ENCODE data around the gene NMD3. TPM values are rescaled to one million over a fixed set of nuclear protein-coding genes. Genes with fewer than 3 reads are reported as not detected.
A peak's percentile ranks its signal among the peaks of the same experiment; 100 is the strongest.

NMD3 gene
- total and polyA plus RNA-seq, 2 of the 4 experiments (the other 2 are of a cell fraction) = 33.8 to 95.0 TPM

DNA sequence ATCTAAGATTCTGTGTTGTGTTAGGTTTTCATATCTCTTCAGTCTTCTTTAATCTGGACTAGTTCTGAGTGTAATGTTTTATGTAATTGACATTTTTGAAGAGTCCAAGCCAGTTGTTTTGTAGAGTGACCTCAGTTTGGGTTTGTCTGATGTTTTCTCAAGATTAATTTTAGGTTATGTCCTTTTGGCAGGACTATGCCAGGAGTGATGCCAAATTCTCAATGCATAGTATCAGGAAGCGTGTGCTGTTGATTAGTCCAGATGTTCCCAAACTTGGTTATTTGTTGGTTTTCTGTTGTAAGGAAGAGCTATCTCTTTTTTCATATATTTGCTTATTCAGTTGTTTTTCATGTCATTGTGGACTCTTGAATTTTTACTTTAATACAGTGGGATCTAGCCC lies 32.6 kb downstream of the NMD3 start:
- no TSS peak for BruUV-seq (replicated peaks)
- CTCF ChIA-PET = interaction anchor here (0.7 kb wide), 1 partner anchor 15 kb away, joined by 3 read pairs; no protein-coding TSS in a partner anchor
- no peak for DNase-seq

More for the DNA sequence above, 32.6 kb downstream of the NMD3 start:
- no peaks in the 10 kb centered on the region for H3K27me3 ChIP-seq (ENCODE audit: control insufficient read depth, insufficient read depth, low read length)
- peaks cover 4% of the 10 kb centered on the region for H3K9me1 ChIP-seq (ENCODE audit: insufficient read depth, low read length)
- no peak overlapping the region for H2AK9ac ChIP-seq (replicated peaks; ENCODE audit: low read depth, low read length, poor library complexity)
- ATAC-seq (ENCODE audit: low read depth) = no peak
- intact Hi-C loops (cut with micrococcal nuclease) (no loop called here), dilution Hi-C loops (cut with HindIII; ENCODE audit: low sequenced_read_pairs, unreplicated experiment) (no loop called here), in situ Hi-C loops (cut with MboI; ENCODE audit: low sequenced_read_pairs) (no loop called here)
- H2BK20ac ChIP-seq (ENCODE audit: low read depth, low read length) = no peak overlapping the region
- no peak overlapping the region for H3K23ac ChIP-seq (ENCODE audit: low read depth, low read length)
- no peak overlapping the region for H3K4me2 ChIP-seq (ENCODE audit: low read depth, low read length)
- H2BK120ac ChIP-seq (ENCODE audit: low read depth, low read length) = no peak overlapping the region
- H3K14ac ChIP-seq (replicated peaks; ENCODE audit: low read depth, low read length) = no peak overlapping the region
- no peak overlapping the region for H3K56ac ChIP-seq (ENCODE audit: extremely low read depth, insufficient read depth, low read length)
- TF ChIP-seq, protein P1, sequence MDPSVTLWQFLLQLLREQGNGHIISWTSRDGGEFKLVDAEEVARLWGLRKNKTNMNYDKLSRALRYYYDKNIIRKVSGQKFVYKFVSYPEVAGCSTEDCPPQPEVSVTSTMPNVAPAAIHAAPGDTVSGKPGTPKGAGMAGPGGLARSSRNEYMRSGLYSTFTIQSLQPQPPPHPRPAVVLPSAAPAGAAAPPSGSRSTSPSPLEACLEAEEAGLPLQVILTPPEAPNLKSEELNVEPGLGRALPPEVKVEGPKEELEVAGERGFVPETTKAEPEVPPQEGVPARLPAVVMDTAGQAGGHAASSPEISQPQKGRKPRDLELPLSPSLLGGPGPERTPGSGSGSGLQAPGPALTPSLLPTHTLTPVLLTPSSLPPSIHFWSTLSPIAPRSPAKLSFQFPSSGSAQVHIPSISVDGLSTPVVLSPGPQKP (IDR thresholded peaks at IDR 0.05; ENCODE audit: borderline replicate concordance, low read depth, low read length) = no peak
- TF ChIP-seq, protein P2, sequence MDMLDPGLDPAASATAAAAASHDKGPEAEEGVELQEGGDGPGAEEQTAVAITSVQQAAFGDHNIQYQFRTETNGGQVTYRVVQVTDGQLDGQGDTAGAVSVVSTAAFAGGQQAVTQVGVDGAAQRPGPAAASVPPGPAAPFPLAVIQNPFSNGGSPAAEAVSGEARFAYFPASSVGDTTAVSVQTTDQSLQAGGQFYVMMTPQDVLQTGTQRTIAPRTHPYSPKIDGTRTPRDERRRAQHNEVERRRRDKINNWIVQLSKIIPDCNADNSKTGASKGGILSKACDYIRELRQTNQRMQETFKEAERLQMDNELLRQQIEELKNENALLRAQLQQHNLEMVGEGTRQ (IDR thresholded peaks at IDR 0.05; ENCODE audit: low read depth, low read length) = no peak
- TF ChIP-seq NFE2L2 (IDR thresholded peaks at IDR 0.05; ENCODE audit: low read depth, low read length) = no peak
- no peak for TF ChIP-seq RCOR1 (IDR thresholded peaks at IDR 0.05; ENCODE audit: insufficient replicate concordance, low read length)
- no peak for TF ChIP-seq SMC3 (IDR thresholded peaks at IDR 0.05; ENCODE audit: low read depth, low read length)
- TF ChIP-seq MXI1 (IDR thresholded peaks at IDR 0.05; ENCODE audit: borderline replicate concordance, low read depth, low read length) = no peak
- TF ChIP-seq RFX5 (IDR thresholded peaks at IDR 0.05; ENCODE audit: low read depth, low read length) = no peak
- TF ChIP-seq MAFK (IDR thresholded peaks at IDR 0.05; ENCODE audit: low read depth, low read length) = no peak
- TF ChIP-seq, protein P3, sequence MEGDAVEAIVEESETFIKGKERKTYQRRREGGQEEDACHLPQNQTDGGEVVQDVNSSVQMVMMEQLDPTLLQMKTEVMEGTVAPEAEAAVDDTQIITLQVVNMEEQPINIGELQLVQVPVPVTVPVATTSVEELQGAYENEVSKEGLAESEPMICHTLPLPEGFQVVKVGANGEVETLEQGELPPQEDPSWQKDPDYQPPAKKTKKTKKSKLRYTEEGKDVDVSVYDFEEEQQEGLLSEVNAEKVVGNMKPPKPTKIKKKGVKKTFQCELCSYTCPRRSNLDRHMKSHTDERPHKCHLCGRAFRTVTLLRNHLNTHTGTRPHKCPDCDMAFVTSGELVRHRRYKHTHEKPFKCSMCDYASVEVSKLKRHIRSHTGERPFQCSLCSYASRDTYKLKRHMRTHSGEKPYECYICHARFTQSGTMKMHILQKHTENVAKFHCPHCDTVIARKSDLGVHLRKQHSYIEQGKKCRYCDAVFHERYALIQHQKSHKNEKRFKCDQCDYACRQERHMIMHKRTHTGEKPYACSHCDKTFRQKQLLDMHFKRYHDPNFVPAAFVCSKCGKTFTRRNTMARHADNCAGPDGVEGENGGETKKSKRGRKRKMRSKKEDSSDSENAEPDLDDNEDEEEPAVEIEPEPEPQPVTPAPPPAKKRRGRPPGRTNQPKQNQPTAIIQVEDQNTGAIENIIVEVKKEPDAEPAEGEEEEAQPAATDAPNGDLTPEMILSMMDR (conservative IDR thresholded peaks at IDR 0.05; ENCODE audit: low read depth, low read length) = no peak
- no peak for TF ChIP-seq RAD21 (IDR thresholded peaks at IDR 0.05; ENCODE audit: low read length)
- TF ChIP-seq CHD1 (IDR thresholded peaks at IDR 0.05; ENCODE audit: low read depth, low read length) = no peak
- TF ChIP-seq CEBPB (IDR thresholded peaks at IDR 0.05; ENCODE audit: low read depth, low read length) = no peak
- TF ChIP-seq FOS (IDR thresholded peaks at IDR 0.05; ENCODE audit: low read depth, low read length) = no peak
- TF ChIP-seq BHLHE40 (IDR thresholded peaks at IDR 0.05; ENCODE audit: low read depth, low read length) = no peak
- TF ChIP-seq POLR2A (IDR thresholded peaks at IDR 0.05; ENCODE audit: low read depth, low read length) = no peak
- TF ChIP-seq MAZ (IDR thresholded peaks at IDR 0.05; ENCODE audit: borderline replicate concordance, low read depth, low read length) = no peak
- no peak overlapping the region for H3K4me3 ChIP-seq (ENCODE audit: insufficient read depth, low read depth, low read length)
- H3K4me1 ChIP-seq (ENCODE audit: control insufficient read depth, insufficient read depth, low read length) = peaks cover 8% of the 10 kb centered on the region
- H3K18ac ChIP-seq (ENCODE audit: low read depth, low read length) = peak overlapping the region; percentile 40; the same call in 1 of the 2 replicates
- H3K27ac ChIP-seq (ENCODE audit: insufficient read depth, low read length) = no peak overlapping the region
- WGBS, 2 experiments (ENCODE audit: extremely low coverage in 2 of 2, insufficient read length in 1 of 2) = no CpG with 5 or more reads among the region's 1 CpG
- peak overlapping the region; percentile 76; the same call in 1 of the 2 replicates for H4K5ac ChIP-seq (ENCODE audit: low read depth, low read length)
- no peak overlapping the region for H2AK5ac ChIP-seq (ENCODE audit: low read depth, low read length)
- peaks cover 19 to 22% of the 10 kb centered on the region in 2 experiments for H3K79me1 ChIP-seq (ENCODE audit: low read depth in 1 of 2, low read length in 2 of 2)
- H4K20me1 ChIP-seq (ENCODE audit: insufficient read depth, low read length) = no peaks in the 10 kb centered on the region
- H2AFZ ChIP-seq (replicated peaks; ENCODE audit: low read length, poor library complexity) = no peak overlapping the region
- peak overlapping the region; percentile 5 for H2BK5ac ChIP-seq (ENCODE audit: low read depth, low read length, poor library complexity, severe bottlenecking)
- POLR2A ChIA-PET (ENCODE audit: unreplicated experiment) = no interaction called here
- peaks cover 27% of the 10 kb centered on the region for H3K36me3 ChIP-seq (ENCODE audit: control insufficient read depth, insufficient read depth, low read length)
- no peaks in the 10 kb centered on the region for H3K9me3 ChIP-seq (ENCODE audit: control insufficient read depth, insufficient read depth, low read length)
- no peak overlapping the region for H4K8ac ChIP-seq (ENCODE audit: low read depth in 2 of 2, low read length in 2 of 2)
- no peak overlapping the region for H2BK15ac ChIP-seq (ENCODE audit: low read depth, low read length)
- no peak overlapping the region for H4K91ac ChIP-seq (ENCODE audit: insufficient read depth, low read depth, low read length)
- H3K9ac ChIP-seq (ENCODE audit: low read depth, low read length) = no peak overlapping the region
- no peak overlapping the region for H3K4ac ChIP-seq (ENCODE audit: low read depth, low read length)
